Left lobe of liver (tissue), 2 donors: ENCODE results near the gene COQ8A. TPM values are rescaled to one million over a fixed set of nuclear protein-coding genes. Genes with fewer than 3 reads are reported as not detected.
"Not testable (repeated sequence)": the region's sequence is repeated elsewhere in the genome, so short reads cannot be mapped to it uniquely, and the experiment has no call there.

Experiments used
- ATAC-seq: fragments of 200-7000 bp; cut with Tn5 transposase; one replicate; pipeline ENCODE4 v1.9.1; 2020; ENCODE audit warnings: mild to moderate bottlenecking, moderate library complexity
- DNase-seq: peaks from one replicate; pipeline ENCODE4 v3.0.0-alpha.2; 2020; ENCODE audit warnings: low spot score
- total RNA-seq: library from RNA; stranded (reverse); gene quantifications from one replicate; pipeline ENCODE4 v1.2.1, GENCODE V29; 2021
- donor health status: DM: no; HTN: no; CAD: no; lungs with moderate emphysema.
- donor health status: DM: no; HTN: yes; CAD: no.

The COQ8A gene
- total RNA-seq, 1 donor from 2014 or later = 87.3 TPM

- ATAC-seq, DNase-seq: not testable (repeated sequence)
These were observed 59.5 kb downstream of the COQ8A start for GRCh38 chr1:226999579-226999978.

- no peak for DNase-seq
- no peak for ATAC-seq
These were observed 62.5 kb downstream of the COQ8A start for GRCh38 chr1:227002531-227003049.

DNA sequence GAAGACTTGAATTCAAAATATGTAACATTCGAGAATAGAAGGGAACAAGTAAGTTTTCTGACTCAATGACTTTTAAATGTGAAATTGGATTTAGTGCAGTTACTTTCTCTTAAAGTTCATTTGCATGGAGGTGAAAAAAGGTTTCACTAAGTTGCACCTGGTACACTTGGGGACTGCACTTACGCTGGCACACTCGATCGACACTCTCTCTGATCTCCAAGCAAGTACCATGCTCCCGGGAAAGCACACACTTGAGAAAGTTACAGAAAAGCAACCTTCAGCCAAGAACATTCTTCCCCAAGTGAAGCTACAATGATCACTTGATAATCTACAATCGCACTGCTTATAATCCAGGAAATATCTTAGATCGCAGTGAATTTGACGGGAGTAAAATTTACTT is 63.1 kb downstream of the COQ8A start:
- no peak for ATAC-seq
- no peak for DNase-seq

- ATAC-seq (no peak), DNase-seq (no peak)
These were observed 64.7 kb downstream of the COQ8A start for GRCh38 chr1:227004796-227005195.

GRCh38 chr1:227006226-227006796 is 66.2 kb downstream of the COQ8A start:
- no peak for DNase-seq
- ATAC-seq = no peak

- no peak for DNase-seq
- ATAC-seq = no peak
These were observed 69.8 kb downstream of the COQ8A start for GRCh38 chr1:227009937-227010336.

DNA sequence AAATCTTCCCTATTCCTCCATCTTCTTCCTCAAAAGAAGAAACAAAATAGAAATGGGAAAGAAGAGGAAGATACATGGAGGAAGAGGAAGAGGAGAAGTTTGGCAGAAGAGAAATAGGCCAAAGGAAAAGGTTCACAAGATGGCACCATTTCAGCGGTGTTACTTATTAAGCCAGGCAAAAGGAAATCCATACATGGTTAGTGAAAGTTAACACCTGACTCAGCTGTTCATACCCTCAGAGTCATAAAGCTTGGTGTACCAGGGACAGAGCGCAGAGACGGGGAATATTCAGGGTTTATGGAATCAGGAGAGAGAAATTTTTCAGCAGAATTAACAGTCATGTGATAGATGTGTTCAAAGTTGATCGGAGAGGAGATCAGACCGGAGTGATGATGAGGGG is 70.6 kb downstream of the COQ8A start:
- peak; percentile 65 for ATAC-seq
- no peak for DNase-seq

GRCh38 chr1:227016990-227017389 is 76.9 kb downstream of the COQ8A start:
- no peak for ATAC-seq
- no peak for DNase-seq

GRCh38 chr1:227032396-227032795 is 92.3 kb downstream of the COQ8A start:
- DNase-seq (no peak), ATAC-seq (no peak)

- no peak for DNase-seq
- no peak for ATAC-seq
These were observed 93.8 kb downstream of the COQ8A start for GRCh38 chr1:227033880-227034279.

DNA sequence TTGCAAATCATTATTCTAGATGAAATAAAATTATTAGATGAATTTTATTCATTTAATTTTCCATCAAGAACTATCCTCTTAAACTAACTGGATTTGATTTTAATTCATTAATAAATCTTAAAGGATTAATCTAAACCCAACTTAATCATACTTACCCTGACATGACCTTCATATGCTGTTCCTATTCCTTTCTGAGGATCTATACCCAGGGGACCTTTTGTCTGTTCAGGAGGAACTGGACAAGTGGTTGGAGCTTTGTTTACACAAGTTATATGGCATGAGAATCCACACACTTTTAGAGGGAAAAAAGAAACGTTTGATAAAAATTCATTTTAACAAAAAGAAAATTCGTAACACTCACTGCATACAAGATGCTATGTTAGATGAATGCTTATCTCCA is 95.2 kb downstream of the COQ8A start:
- DNase-seq (no peak), ATAC-seq (no peak)

DNA sequence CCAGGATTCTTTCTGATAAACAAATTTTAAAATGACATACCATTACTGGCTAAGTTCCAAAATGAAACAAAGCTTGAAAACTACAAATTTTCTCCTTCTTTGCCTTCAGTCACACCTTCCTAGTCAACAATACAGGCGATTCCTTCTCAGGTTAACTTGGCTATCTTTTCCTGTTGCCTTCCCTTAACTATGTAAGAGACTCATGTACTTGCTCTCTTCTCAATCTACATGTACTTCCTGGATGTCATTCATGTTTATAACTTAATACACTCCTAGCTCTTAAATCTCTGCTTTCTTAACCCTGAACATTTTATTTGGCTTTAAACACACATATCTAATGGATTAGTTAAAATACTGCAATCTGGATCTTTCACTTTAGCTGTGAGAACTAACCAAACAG is 97.0 kb downstream of the COQ8A start:
- ATAC-seq = no peak
- DNase-seq = no peak

Other genes with a start within 250 kb of the COQ8A start
- 3.1 TPM for gene ITPKB, start 201.0 kb upstream of the COQ8A start, total RNA-seq
- 21.7 TPM for gene PSEN2, start 69.7 kb upstream of the COQ8A start, total RNA-seq